ENCODE measurements around the gene TRPT1.
A peak's percentile ranks its signal among the peaks of the same experiment; 100 is the strongest.
"Not testable (repeated sequence)": the region's sequence is repeated elsewhere in the genome, so short reads cannot be mapped to it uniquely, and the experiment has no call there.

The TRPT1 gene

DNA sequence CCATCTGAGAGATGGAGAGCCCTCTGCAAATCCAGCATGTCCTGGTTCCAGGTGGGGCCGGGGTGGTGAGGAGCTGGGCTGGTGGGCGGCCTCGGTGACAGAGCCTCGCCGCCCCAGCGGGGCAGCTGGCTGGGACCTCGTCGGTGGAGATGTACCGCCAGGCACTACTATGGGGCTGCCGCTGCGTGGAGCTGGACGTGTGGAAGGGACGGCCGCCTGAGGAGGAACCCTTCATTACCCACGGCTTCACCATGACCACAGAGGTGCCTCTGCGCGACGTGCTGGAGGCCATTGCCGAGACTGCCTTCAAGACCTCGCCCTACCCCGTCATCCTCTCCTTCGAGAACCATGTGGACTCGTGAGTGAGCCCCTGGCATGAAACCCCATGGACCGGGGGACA is 32.4 kb upstream of the TRPT1 start:
- no peak for DNase-seq

DNA sequence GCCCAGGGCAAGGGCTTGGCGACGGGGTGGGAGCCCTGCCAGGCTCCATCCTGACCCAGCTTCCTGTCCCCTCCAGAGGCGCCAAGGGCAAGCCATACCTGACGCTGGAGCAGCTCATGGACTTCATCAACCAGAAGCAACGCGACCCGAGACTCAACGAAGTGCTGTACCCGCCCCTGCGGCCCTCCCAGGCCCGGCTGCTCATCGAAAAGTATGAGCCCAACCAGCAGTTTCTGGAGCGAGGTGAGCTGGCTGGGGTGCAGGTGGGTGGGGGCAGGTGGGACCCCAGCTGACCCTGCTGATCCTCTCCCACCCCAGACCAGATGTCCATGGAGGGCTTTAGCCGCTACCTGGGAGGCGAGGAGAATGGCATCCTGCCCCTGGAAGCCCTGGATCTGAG is 30.3 kb upstream of the TRPT1 start:
- DNase-seq: no peak

DNA sequence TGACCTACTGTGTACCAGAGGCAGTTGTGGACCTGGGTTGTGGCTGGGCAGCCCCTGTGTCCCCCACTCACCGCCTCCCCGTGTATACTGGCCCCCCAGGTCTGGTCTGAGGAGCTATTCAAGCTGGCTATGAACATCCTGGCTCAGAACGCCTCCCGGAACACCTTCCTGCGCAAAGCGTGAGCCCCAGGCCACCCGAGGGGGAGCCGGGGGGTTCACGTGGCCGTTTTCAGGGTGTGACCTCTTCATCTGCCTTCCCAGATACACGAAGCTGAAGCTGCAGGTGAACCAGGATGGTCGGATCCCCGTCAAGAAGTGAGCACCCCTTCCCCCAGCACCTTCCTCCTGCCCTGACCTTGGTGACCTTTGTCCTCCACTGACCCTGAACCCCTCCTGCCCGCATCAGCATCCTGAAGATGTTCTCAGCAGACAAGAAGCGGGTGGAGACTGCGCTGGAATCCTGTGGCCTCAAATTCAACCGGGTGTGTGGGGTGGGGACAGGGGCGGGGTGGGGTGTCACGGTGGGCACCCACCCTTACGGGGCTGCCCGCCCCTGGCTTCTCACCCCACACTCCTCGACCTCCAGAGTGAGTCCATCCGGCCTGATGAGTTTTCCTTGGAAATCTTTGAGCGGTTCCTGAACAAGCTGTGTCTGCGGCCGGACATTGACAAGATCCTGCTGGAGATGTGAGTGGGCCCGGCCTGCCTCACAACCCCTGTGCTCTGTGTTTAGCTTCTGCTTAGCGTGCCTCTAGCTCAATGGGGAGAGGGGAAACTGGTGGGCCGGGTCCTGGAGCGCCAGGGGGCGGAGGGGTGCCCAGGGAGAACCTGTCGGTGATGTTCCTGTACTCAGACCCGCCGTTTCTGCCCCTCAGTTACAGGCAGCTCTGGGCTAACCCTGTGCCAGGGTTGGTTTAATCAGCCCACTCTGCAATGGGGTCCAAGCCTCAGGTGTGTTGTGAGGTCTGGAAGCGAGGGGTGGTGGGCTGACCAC is 29.4 kb upstream of the TRPT1 start:
- no peak for DNase-seq

DNA sequence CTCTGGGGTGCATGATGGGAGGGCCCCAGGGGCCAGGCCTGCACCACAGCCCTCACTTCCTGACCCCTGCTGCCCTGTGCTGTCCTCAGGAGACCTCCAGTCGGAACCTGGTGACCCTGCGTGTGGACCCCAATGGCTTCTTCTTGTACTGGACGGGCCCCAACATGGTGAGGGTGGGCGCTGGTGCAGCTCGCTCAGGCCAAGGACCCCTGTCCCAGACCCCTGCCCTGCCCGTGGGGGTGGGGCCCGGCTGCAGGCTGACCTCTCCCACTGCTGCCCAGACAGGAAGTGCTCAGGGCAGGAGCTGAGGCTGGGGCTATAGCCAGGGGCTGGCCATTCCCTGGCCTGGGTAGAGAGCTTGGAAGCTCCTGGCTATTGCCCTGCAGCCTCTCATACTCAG is 28.3 kb upstream of the TRPT1 start:
- no peak for DNase-seq

DNA sequence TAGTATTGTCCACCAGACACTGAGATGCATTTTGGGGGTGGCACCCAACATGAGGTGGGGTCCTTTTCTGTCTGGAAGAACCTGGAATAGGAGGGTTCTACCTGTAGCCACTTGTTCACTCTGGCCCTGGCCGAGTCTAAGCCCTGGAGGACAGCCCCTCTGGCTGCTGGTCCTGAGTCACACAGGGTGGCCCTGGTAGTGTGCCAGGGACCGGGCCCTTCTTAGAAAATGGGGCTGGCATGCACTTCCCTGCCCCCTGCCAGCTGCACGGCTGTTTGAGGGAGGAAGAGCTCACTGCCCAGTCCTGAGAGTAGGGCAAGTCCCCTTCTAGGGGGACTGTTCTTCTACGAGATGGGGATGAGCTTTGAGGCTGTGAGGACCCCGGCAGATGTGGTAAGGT is 27.5 kb upstream of the TRPT1 start:
- DNase-seq: no peak

DNA sequence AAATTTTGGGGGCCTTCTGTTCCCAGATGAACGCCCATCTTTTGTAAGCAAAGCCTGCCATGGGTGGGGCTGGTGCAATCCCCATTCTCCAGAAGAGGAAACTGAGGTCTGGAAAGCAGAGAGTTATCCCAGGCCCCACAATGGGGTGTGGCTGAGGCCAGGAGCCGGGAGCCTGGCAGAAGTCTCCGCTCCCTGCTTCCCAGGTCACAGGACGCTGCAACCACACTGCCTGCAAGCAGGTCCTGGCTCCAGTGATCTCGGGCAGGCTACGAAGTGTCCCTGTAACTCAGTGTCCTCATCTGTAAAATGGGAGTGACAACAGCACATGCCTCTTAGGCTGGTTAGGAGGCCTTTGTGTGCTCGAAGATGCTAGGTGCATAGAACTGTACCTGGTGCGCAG is 27.1 kb upstream of the TRPT1 start:
- no peak for DNase-seq

DNA sequence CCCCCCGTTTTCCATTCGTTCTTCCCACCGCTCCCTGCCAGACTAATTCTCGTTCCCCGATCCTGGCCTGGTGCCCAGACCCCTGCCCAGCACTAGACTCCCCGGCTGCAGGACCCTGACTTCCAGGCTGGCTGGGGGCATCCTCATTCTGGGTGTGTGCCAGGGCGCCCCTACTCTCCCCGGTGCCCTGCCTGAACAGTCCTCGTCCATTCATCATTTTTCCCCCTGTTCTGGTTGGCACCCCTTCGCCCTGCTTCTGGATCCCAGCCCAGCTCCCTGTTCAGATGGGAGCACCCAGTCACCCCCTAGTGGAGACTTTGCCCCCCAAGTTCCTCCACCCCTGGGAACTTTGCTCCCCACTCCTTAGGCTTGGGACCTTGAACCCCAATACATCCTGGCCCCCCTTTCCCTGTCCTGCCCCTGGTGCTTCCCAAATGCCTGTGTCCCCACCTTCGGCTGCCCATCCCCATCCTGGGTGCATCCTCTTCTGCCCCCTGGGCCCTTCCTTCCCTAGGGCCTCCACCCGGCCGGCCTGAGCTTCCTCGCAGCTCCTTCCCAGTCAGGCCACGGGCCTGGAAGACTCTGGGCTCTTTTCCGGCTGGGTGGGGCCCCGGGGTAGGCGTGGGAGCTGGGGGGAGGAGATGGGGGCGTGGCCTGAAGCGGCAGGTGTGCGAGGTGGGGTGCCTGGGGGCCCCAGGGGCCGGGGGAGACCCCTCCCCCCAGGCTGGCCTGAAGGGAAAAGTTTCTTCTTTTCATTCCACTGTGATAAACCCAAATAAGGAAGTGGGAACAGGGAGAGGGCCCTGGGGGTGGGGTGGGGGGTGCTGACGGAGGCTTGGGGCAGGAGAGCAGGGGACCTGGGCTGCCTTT is 26.3 kb upstream of the TRPT1 start:
- no peak for DNase-seq

DNA sequence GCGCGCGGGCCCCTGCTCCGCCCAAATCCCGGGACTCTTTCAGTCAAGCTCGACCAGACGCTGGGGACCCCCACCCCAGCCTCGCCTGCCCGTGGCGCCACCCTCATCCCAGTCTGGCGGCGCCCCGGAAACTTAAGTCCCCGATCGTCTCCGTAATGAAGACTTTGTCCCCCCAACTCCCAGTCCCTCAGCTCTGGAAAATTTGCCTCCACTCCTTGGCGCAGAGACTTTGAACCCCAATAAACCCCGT is 25.7 kb upstream of the TRPT1 start:
- no peak for DNase-seq

DNA sequence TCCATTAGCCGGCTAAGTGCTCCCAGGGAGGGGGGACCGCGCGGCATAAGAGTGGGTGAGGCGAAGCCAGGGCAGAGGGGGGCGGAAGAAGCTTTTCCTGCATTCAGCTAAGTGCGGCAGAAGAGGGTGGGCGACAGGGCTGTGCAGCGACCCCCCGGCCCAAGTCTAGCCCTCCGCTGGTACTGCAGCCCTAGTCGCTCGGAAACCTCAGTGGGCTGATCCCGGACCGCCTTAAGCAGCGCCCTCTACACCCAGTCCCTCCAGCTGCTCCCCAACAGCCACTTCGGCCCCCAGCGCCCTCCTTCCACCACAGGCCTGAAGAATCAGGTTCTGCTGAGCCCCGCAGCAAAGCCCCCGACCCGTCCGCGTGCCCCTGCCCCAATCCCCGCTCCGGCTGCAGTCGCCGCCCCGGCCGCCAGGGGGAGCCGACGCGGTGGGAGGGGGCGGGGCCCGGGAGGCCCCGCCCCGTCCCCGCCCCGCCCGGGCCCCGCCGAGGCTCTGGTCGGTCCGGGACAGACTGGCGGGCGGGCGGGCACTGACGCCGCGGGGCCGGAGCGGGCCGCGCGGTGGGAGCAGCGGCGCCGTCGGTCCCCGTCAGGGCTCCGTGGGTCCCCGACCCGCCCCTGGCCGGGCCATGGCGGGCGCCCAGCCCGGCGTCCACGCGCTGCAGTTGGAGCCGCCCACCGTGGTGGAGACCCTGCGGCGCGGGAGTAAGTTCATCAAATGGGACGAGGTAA is 25.2 kb upstream of the TRPT1 start, which contains the start of gene PLCB3:
TSS of gene PLCB3 (plus strand) at position 515 of the 737 bp plus-strand sequence. CDS start at position 635, 120 bp downstream.
- DNase-seq: no peak

DNA sequence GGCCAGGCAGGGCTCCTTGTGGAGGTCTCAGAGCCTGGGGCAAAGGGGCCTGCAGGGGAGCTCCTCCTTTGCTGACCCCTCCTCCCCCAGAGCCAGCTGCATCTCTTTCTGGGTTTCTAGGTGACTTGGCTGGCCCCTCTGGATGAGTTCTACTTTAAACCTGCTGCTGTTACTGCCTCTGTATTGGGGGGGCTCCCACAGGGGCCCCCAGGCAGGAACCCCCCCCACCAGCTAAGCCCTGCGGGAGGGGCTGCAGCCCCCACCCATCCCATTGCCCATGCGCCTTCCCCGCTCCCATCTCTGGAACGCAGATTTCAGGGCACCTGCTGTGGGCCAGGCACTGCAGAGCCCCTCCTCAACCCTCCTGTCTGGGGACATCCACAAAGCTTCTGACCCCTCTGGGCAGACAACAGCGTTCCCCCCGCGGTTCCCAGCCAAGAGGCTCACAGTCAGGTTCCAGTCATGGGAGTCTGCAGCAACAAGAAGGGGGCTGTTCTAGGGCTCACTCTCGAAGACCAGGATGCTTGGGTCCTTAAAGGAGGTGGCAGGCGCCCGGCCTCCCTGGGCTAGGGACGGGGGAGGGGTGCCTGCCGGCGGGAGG is 24.5 kb upstream of the TRPT1 start:
- no peak for DNase-seq

DNA sequence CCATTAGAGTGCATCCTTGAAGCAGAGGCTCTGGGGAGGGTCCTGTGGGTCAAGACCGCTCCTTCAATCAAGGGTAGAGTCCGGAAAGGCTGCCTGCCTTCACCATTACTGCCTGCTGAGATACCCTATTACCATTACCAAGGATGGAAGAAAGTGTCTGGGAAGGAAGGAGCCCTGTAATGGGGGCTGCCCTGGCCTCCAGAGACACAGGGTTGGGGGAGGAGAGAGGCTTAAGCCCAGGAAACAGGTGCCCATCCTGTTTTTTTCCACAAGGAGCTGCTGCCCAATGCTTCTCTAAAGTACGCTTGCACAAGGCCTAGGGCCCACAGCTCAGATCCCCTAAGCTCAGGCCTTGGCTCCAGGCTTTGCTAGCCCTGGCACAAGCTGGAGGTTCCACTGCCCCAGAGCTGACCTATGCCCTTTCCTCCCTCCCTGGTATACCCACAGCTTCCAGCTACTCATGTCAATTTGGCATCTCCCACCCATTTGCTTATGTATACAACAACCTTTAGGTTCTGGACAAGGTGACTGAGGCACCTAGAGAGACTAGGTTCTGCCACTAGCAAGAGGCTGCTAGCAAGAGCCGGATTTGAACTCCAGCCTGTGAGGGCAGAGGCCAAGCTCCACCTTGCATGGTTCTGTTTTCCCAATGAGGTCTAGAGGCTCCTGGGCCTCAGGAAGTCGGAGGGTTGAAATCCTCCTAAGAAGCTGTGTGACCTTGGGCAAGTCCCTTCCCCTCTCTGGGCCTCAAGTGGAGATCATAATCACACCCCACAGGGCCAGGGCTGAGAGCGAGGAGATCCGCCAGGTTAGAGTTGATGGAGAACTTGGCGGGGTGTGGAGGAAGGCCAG is 23.8 kb upstream of the TRPT1 start:
- no peak for DNase-seq

DNA sequence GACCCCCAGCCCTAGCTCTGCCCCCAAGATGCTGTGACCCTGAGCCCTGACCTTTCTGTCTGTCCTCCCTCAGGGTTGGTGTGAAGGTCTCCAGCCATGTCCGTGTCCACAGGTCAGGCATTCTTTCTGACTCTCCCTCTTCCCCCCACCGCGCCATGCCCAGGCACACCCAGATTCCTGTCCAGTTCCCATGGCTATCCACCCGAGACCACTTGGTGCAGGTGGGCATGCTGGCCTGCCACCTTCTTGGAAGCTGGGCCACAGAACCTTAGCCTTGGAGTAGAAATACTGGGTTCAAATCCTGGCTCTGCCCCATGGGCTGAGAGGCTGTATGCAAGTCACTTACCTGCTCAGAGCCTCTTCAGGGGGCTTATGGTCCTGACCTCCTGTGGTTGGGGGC is 23.1 kb upstream of the TRPT1 start:
- DNase-seq: no peak

DNA sequence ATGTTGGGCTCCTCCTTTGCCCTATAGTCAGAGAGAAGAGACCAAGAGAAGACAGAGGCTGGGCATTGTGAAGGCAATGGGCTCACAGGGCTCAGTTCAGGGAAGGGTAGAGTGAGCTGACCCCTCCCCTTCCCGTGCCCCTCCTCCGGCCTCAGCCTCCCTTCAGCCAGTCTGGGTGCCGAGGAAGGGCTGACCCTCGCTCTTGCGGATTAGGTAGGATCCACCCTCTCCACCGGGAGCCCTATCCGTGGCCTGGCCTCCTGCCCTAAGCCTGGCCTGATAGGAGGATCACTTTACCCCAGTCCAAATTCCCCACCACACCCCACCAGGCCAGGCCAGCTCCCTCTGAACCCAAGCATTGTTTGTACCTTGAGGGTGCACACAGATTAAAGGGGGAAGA is 22.6 kb upstream of the TRPT1 start:
- no peak for DNase-seq

DNA sequence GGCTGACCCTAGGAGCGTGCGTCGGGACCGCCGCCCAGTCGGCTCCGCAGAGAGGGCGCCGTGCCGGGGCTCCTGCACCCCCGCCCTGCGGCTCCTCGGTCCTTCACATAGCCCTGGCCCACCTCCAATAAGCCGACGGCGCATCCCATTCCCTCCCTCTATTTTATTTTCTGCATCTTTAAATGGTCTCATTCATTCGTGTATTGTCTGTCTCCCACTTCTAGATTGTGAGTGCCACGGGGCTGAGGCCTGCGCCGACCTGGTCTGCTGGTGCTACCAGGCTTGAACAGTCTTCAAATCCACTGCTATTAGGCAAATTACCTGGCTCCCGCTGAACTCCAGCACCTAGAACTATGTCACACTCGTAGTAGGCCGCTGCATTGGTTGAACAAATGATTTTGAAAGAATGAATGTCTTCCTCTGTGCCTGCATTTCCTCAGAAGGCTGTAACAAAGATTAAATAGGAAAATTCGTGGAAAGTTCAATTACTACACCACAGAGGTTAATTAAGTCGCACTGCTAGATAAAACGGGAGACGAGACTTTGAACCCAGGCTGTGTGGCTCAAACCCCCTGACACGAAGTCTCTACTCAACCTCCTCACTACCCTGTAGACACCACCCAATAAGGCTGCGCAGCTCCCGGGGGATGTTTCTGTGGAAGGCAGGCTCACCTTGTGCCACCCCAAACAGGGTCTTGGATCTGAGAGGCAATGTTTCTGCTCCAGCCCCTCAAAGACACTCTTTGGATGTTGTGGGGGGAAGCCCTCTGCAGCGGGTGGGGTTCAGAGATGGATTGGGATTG is 21.9 kb upstream of the TRPT1 start:
- no peak for DNase-seq

DNA sequence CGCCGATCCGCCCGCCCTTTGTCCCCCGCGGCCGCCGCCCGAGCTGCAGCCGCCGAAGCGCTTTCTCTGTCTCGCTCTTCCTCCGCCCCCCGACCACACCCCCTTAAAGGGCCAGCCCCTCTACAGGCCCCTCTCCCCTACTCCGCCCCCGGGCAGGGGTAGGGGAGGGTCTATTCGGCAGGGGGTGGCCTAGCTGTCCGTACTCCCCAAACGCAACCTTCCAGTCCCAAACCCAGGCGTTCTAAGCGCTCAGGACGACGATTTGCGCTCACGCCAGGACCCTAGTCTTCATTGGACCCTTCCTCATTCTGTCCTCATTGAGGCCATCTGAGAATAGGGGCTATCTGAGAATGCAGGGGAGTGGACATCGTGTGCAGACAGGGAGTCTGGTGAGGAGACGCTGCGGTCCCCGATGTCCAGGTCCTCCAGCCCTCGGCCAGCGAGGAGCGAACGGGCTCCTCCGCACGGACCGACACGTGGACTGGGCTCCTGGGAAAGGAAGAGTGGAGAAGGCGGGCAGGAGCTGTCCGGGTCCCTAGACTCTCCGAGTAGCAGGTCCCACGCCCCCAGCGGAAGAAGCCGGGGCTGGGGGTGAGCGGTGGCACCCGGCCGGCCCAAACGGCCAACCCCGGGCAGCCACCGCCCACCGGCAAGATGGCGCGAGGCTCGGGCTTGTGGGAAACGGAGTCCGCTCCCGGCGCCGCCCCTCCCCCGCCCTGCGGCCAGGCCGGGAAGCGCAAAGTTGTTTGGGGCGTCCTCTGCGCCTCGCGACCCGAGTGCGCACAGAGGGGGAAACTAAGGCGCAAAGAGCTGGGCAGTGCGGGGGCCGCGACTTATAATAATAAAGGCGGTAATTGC is 21.1 kb upstream of the TRPT1 start, which contains the start of gene PPP1R14B:
TSS of gene PPP1R14B (minus strand) at position 73 of the 858 bp plus-strand sequence. CDS start 270 bp downstream, outside the sequence.
- DNase-seq: peak; percentile 64

DNA sequence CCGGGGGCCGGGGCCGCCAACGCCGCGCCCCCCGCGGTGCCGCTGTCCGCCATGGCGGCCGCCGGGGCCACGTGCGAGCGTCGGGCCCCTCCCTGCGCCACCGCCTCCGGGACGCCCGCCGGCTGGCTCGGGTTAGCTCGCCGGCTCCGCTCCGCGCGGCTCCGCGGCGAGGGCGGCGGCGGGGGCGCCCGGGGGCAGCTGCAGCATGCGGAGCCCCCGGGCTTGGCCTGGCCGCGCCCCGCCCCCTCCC is 20.6 kb upstream of the TRPT1 start:
- not testable (repeated sequence) for DNase-seq

DNA sequence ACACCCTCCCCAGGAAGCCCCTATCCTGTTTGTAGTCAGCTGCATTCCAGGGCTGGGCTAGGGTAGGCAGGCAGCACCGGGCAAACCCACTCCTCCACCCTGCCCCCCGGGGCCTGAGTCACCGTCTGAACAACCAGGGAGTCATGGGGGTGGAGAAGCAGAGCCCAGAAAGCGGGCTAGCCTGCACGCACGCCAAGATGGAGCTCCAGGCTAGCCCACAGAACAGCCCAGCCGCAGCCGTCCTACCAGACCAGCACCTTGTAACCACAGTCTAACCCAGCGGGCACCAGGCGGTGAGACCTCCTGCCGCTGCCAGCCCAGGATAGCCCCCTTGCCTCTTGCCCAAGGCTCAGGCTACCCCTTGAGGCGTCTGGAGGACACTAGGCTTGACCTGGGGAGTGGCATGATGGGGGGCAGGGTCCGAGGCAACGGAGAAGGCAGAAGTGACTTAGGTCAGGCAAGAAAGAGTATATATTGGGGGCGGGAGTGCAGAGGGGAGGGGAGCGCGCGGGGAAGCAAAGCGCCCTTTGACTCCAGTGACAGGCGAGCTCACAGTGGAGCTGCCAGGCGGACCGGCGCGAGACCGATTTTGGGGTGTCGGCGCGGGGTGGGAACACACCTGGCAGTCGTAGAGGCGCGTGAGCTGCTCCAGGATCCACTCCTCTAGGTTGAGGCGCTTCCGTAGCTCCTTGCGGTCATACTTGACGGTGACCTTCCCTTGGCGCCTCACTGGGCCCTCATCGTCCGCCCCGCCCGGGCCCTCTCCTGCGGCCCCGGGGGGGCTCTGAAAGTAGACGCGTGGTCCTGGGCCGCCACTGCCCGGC is 20.0 kb upstream of the TRPT1 start:
- DNase-seq: peak; percentile 89

DNA sequence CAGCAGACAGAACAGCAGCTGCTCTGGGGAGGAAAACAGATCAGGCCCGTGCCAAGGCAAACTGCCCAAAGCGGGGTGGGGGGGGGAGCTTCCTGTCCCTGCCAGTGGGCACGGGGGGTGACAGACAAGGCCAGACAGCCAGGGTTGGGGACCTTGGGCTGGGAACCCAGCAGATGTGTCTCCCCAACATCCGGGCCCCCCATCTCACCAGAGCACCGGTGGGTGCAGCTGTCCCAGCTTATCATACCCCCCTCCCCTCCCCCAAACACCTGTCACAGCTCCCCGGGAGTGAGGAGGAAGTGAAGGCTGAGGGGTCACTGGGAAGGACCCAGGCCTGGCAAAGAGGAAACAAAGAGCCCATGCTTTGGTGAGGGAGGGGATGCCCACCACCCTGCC is 19.4 kb upstream of the TRPT1 start:
- no peak for DNase-seq

DNA sequence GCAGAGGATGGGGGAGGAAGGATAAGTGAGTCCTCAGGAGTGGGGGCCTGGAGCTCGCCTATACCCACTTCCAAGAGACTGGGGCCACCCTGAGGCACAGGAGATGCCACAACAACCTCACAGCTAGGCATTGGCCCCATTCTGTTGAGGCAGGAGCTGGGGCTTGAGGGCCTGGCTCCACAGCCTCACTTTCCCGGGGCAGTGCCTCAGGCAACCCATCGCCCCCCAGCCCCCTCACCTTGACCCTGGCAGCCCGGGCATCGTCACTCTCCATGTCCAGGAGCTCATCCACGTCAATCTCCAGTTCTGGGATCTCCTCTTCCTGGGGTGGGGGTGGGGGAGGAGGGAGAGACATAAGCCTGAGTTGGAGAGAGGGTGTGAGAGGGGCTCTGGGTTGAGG is 19.0 kb upstream of the TRPT1 start:
- DNase-seq: no peak
